HG03460 (cell line): ENCODE measurements around the gene CLASRP.
"Not testable (repeated sequence)": the region's sequence is repeated elsewhere in the genome, so short reads cannot be mapped to it uniquely, and the experiment has no call there.

ENCODE experiments used
- ATAC-seq: cut with Tn5 transposase; IDR thresholded peaks from one replicate; pipeline ENCODE4 v1.9.1; 2021; ENCODE audit not compliant: unreplicated experiment

The CLASRP gene

DNA sequence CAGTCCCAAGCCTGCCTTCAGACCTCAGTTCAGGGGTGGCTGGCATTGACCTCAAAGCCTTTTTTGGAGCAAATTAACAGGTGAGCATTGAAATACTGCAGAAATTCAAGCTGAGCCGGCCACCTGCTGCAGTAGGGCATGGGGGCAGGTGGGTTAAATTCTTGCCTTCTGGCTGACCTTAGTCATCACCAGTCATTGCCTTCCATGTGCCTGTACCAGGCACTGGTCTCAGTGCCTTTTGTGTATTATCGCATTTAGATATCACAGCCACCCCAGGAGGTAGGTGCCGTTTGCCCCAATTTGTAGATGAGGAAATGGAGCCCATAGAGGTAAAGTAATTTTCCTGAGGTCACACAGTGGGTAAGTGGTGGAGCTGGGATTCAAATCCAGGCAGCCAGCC, 61.4 kb downstream of the CLASRP start:
- no peak for ATAC-seq

GRCh38 chr19:45100846-45101252, 62.0 kb downstream of the CLASRP start:
- no peak for ATAC-seq

DNA sequence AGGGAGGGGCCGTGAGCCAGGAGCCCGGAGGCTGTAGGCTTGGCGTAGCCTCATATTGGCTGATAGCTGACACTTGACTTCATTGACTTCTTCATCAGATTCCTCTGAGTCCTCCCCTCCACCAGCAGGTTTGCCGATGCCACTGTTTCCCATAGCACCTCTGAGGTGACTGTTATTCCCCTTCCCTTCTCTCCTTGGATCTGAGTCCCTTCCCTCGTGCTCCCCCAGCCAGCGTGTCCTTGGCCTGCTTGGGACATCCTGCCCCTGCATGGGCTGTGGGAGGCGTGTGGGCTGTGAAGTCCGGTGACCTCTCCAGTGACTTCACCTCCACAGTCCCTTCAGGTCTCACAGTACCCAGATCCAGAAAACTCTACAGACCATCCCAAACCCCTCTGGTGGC, 63.0 kb downstream of the CLASRP start:
- ATAC-seq: no peak

DNA sequence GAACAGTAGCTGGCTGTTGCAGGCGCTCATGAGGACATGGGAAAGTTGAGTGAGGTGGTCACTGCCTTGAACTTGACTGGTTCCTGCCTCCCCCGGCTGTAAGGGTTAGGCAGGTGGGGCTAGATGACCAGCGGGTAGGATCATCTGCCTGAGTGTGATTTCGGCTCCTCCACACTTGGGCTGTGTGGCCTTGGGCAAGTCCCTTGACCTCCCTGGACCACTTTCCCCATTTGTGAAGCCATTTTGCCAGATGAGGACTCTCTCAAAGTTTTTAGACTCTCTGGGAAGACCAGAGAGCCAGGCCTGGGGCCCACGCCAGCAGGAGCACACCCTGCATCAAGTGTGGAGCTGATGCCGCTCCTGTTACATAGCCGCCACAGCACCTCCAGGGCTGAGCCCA, 63.6 kb downstream of the CLASRP start:
- no peak for ATAC-seq

DNA sequence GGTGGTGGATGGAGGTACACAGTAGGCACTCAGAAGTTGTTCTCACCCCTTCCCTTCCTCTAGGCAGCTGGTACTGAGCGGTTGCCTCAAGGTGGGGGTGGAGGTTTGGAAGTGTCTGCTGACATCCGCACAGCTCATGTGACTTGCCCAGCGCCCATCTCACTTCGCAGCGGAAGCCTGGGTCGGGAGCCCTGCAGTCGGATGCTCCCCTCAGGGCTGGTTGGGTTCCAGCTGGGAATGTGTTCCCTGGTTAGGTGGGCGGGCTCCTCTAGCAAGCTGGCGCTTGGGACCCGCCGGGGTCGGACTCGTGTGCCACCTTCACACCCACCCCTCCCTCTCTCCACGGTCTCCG, 64.3 kb downstream of the CLASRP start:
- no peak for ATAC-seq

GRCh38 chr19:45103508-45104319, 64.9 kb downstream of the CLASRP start:
- ATAC-seq: no peak

- ATAC-seq: no peak
Observed at GRCh38 chr19:45104658-45105349, 66.0 kb downstream of the CLASRP start.

DNA sequence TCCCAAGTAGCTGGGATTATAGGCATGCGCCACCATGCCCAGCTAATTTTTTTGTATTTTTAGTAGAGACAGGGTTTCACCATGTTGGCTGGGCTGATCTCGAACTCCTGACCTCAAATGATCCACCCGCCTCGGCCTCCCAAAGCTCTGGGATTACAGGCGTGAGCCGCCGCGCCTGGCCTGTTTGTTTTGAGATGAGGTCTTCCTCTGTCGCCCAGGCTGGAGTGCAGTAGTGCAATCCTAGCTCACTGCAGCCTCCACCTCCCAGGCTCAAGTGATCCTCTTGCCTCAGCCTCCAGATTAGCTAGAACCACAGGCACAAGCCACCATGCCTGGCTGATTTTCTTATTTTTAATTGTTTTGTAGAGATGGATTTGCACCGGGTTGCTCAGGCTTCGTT, 67.5 kb downstream of the CLASRP start:
- ATAC-seq: not testable (repeated sequence)

GRCh38 chr19:45107621-45108150, 68.8 kb downstream of the CLASRP start:
- no peak for ATAC-seq

DNA sequence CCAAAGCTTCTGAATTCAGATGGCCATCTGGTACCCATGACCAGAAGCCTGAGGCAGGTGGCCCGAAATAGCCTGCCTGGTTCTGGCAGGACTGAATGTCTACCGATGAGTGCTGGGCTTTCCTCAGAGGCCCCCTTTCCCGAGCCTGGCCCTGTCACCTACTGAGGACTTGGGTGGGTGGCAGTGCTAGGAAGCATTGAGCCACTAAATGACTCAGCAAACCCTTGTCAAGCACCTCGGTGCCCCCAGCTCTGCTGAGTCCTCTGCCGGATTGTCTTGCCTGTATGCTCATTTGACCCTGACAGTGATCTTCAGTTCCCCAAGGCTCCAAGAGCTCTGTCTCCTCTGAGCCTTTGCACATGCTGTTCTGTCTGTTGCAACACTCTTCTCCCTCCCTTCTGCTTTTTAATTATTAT, 72.0 kb downstream of the CLASRP start:
- ATAC-seq: no peak

DNA sequence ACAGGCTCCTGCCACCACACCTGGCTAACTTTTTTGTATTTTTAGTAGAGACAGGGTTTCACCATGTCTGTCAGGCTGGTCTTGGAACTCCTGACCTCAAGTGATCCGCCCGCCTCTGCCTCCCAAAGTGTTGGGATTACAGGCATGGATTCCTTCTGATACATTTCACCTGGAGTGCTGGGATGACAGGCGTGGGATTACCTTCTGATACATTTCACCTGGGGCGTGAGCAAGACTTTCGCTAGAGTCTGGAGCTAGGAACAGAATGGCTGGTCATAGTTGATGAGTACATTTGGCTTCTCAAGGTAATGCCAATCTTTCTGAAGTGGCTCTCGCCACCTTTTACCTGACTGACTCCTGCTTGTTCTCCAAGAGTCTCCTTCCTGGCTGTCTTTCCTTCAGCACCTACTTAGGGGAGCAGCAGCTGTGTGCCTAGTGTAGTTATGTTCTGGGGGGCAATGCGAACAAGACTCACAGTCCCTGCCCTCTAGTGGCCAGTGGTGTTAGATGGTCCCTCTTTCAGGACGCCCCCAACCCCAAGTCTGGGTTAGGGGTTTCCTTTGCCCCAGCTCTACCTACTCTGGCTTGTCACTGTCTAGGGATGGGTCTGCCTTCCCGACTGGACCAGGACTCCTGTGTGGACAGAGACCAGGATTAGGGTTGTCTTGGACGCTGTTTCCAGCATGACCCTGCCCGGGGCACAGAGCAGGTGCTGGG, 73.4 kb downstream of the CLASRP start:
- no peak for ATAC-seq

DNA sequence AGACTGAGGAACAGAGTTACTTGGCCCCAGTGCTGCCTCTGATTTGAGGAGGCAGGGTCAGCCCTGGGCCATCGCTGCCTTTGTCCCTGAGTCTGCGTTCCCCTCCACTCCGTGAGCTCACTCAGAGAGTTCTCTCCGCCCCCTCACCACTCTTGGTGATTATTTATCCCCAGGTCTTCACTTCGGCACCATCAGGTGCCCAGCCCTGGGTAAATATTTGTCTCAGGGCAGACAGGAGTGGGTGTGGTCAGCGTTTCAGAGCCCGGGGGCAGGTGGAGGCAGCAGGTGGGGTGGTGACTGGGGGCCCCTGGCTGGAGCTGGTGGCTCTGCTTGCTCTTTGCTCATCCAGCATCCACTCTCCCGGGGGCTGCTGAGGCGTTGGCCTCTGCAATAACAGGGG, 74.8 kb downstream of the CLASRP start:
- ATAC-seq: no peak

- ATAC-seq: no peak
Observed at GRCh38 chr19:45114116-45114515, 75.3 kb downstream of the CLASRP start.

DNA sequence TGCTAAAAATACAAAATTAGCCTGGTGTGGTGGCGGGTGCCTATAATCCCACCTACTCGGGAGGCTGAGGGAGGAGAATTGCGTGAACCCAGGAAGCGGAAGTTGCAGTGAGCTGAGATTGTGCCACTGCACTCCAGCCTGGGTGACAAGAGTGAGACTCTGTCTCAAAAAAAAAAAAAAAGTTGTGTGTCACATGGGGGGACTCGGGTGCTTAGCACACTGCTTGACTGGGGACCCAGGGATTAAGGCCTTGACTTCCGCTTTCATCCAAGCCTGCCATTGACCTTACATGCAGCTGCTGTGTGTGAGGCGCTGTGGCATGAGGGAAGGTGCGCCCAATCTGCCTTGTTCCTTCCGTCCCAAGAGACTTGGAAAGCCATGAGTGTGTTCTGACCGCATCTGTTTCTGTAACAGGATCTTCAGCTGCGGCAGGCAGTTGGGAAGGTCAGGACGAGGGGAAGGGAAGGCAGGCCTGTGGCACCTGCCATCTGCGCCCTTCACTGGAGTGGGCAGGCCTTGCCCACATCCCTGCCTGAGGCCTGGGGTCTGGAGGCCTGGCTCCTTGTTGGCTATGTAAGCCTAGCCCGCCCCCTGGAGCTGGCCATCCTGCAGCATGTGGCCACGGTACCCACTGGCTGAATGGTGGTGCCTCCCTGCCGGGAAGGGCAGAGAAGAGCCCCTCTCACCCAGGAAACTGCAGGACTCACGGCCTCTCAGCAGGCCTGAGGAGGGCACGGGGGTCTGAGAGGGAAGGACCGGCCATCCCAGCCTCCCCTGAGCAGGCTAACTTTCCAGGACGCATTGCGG, 77.2 kb downstream of the CLASRP start:
- no peak for ATAC-seq

GRCh38 chr19:45117167-45117594, 78.3 kb downstream of the CLASRP start:
- no peak for ATAC-seq

DNA sequence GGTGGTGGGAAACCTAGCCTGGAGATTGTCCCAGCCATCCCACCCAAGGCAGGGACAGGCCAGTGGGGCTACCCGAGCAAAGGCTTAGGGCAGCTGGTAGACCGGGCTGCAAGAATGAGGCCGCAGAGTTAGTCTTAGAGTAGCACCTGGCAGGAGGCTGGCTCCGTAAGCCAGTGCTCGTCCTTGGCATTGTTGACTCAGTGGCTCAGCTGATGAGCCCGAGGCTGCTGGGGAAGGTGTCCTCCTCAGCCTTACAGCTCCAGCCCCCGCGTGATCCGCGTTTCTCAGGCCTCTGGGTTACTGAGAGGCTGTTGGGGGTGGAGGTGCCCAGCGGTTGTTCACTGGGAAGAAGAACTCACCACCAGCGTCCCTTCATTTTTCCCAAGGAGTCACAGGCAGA, 78.8 kb downstream of the CLASRP start:
- no peak for ATAC-seq

- no peak for ATAC-seq
Observed at GRCh38 chr19:45118106-45118505, 79.3 kb downstream of the CLASRP start.

- ATAC-seq: peak; percentile 50
Observed at GRCh38 chr19:45118591-45119355, 79.9 kb downstream of the CLASRP start.

- no peak for ATAC-seq
Observed at GRCh38 chr19:45119582-45119981, 80.7 kb downstream of the CLASRP start.
